HT1080 (cell line): ENCODE results near the gene NSFL1C. TPM values are rescaled to one million over a fixed set of nuclear protein-coding genes. Genes with fewer than 3 reads are reported as not detected.

Source experiments
- DNase-seq: peaks from one replicate; pipeline ENCODE4 v3.0.0-alpha.2; 2015; ENCODE audit warnings: low read depth
- total RNA-seq: library from RNA; depleted of rRNA; stranded (reverse); fragments of >200 nt; shearing (Covaris generic); gene quantifications from 2 replicates; pipeline ENCODE4 v1.2.3, GENCODE V29; 2014

NSFL1C gene
- total RNA-seq, 1 experiment from 2014 or later = 48.4 TPM

GRCh38 chr20:1486566-1486965 is 19.9 kb upstream of the NSFL1C start:
- no peak for DNase-seq

GRCh38 chr20:1484438-1485116 is 17.9 kb upstream of the NSFL1C start:
- DNase-seq = peak; percentile 39

- no peak for DNase-seq
These were observed 13.4 kb upstream of the NSFL1C start for GRCh38 chr20:1479831-1480595.

GRCh38 chr20:1478566-1478965 is 11.9 kb upstream of the NSFL1C start:
- DNase-seq = peak; percentile 86

- no peak for DNase-seq
These were observed 11.3 kb upstream of the NSFL1C start for GRCh38 chr20:1477896-1478490.

GRCh38 chr20:1474817-1475603 is 8.4 kb upstream of the NSFL1C start:
- DNase-seq = no peak

- DNase-seq = no peak
These were observed 7.7 kb upstream of the NSFL1C start for GRCh38 chr20:1474325-1474724.

GRCh38 chr20:1473246-1474220 is 6.9 kb upstream of the NSFL1C start:
- DNase-seq = no peak

- DNase-seq = no peak
These were observed 6.1 kb upstream of the NSFL1C start for GRCh38 chr20:1472556-1473245.

- DNase-seq = no peak
These were observed 4.6 kb upstream of the NSFL1C start for GRCh38 chr20:1471242-1471641.

GRCh38 chr20:1469925-1470571 is 3.4 kb upstream of the NSFL1C start:
- peak; percentile 96 for DNase-seq

- no peak for DNase-seq
These were observed 2.8 kb upstream of the NSFL1C start for GRCh38 chr20:1469306-1469905.

GRCh38 chr20:1468117-1468624 is 1.5 kb upstream of the NSFL1C start:
- no peak for DNase-seq

- no peak for DNase-seq
These were observed 887 bp upstream of the NSFL1C start for GRCh38 chr20:1467355-1468116.

- no peak for DNase-seq
These were observed 369 bp upstream of the NSFL1C start for GRCh38 chr20:1467082-1467354.

- peak; percentile 21 for DNase-seq
These were observed 1.0 kb downstream of the NSFL1C start for GRCh38 chr20:1465470-1466210.

- no peak for DNase-seq
These were observed 2.6 kb downstream of the NSFL1C start for GRCh38 chr20:1463971-1464570.
